ENCODE results near the gene MMP25.

Gene MMP25

DNA sequence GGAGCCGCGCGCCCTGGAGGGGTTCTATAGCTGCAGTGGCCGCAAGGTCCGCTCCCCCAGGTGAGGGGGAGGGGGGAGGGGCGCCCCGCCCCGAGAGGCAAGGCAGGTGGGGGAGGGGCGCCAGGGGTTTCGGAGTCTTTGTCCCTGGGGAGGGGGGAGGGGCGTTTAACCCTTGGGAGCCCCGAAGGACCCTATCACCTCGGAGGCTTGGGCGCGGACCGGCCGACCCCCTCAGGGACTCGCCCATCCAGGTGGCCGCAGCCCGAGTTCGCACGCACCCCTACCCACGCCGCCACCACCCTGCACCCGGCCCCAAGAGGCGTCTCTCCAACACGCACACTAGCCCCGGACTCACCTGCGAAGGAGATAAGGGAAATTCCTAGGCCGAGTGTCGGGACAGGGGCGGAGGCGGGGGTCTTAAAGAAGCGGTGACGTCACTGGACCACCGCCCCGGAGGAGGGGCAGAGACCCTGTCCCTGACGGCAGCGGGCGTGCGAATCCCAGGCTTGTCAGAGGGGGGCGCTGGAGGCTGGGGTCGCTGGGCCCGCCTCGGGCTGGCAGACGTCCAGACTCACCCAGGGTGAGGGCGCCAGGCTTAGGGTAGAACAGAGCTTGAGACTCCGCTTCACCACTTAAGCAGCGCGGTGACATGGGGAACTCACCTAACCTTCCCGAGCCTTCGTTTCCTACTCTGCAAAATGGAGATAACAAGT, 28.4 kb upstream of the MMP25 start, which contains the start of gene CLDN6:
CLDN6 (minus strand) TSS at position 390 of the 713 bp plus-strand sequence. CDS start 2,162 bp downstream, outside the sequence.
- Histone ChIP-seq H3K4me1 (ENCODE audit: control insufficient read depth in 1 of 2, insufficient read depth in 2 of 2, low read length in 2 of 2) (peaks cover 11 to 26% of the 10 kb centered on the region in 2 donors), H3K4me3 (ENCODE audit: low read depth in 1 of 2, low read length in 2 of 2) (no peak within 1 kb of the TSS), H3K27ac (ENCODE audit: low read length) (no peak within 1 kb of the TSS), H3K9me3 (ENCODE audit: control insufficient read depth in 1 of 2, low read length in 2 of 2) (no peaks in the 10 kb centered on the region), H3K36me3 (ENCODE audit: control insufficient read depth in 1 of 2, insufficient read depth in 2 of 2, low read length in 2 of 2) (peaks cover 3 to 24% of the 10 kb centered on the region in 2 donors), H3K27me3 (ENCODE audit: low read depth, low read length) (peaks cover 18% of the 10 kb centered on the region)

DNA sequence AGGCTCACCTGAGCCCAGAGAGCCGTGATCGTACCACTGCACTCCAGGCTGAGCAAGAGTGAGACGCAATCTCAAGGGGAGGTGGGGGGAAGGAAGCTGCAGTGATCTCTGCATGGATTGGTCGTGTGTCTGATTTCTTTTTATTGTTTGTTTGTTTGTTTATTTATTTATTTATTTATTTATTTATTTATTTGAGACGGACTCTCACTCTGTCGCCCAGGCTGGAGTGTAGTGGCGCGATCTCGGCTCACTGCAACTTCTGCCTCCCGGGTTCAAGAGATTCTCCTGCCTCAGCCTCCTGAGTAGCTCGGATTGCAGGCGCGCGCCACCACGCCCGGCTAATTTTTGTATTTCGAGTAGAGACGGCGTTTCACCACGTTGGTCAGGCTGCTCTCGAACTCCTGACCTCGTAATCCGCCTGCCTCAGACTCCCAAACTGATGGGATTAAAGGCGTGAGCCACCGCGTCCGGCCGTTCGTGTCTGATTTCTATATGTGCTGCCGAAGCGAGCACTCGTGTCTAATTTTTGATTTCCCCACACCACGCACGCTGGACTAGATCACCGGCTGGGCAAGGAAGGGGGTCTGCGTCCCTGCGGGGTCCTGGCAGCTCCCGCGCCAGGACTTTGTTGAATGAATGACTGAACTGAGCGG, 26.6 kb upstream of the MMP25 start:
- H3K27me3 ChIP-seq (ENCODE audit: low read depth, low read length) = peaks cover 14% of the 10 kb centered on the region
- peak overlapping the region; percentile 48 to 81 for H3K4me3 ChIP-seq (ENCODE audit: low read depth in 1 of 2, low read length in 2 of 2)
- H3K9me3 ChIP-seq (ENCODE audit: control insufficient read depth in 1 of 2, low read length in 2 of 2) = no peaks in the 10 kb centered on the region
- H3K36me3 ChIP-seq (ENCODE audit: control insufficient read depth in 1 of 2, insufficient read depth in 2 of 2, low read length in 2 of 2) = peaks cover 3 to 24% of the 10 kb centered on the region in 2 donors
- H3K27ac ChIP-seq (ENCODE audit: low read length) = no peak overlapping the region
- peaks cover 15 to 34% of the 10 kb centered on the region in 2 donors for H3K4me1 ChIP-seq (ENCODE audit: control insufficient read depth in 1 of 2, insufficient read depth in 2 of 2, low read length in 2 of 2)

DNA sequence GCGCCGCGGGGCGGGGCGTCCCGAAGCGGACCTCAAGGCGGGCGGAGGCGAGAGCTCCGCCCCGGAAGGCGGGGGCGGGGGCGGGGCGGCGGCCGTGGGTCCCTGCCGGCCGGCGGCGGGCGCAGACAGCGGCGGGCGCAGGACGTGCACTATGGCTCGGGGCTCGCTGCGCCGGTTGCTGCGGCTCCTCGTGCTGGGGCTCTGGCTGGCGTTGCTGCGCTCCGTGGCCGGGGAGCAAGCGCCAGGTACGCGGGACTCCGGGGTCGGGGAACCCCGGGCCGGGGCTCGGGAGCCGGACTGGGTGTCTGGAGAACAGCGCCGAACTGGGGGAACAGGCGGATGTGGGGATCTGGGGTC, 26.1 kb upstream of the MMP25 start, which contains the start of gene TNFRSF12A:
TNFRSF12A (plus strand) TSS at position 122 of the 357 bp plus-strand sequence; CDS start at position 152, 30 bp downstream.
- H3K27ac ChIP-seq (ENCODE audit: low read length) = peak within 1 kb of the TSS; percentile 95
- peaks cover 3 to 24% of the 10 kb centered on the region in 2 donors for H3K36me3 ChIP-seq (ENCODE audit: control insufficient read depth in 1 of 2, insufficient read depth in 2 of 2, low read length in 2 of 2)
- H3K4me1 ChIP-seq (ENCODE audit: control insufficient read depth in 1 of 2, insufficient read depth in 2 of 2, low read length in 2 of 2) = peaks cover 15 to 34% of the 10 kb centered on the region in 2 donors
- H3K4me3 ChIP-seq (ENCODE audit: low read depth in 1 of 2, low read length in 2 of 2) = peak within 1 kb of the TSS; percentile 81 to 85
- no peaks in the 10 kb centered on the region for H3K9me3 ChIP-seq (ENCODE audit: control insufficient read depth in 1 of 2, low read length in 2 of 2)
- peaks cover 14% of the 10 kb centered on the region for H3K27me3 ChIP-seq (ENCODE audit: low read depth, low read length)

DNA sequence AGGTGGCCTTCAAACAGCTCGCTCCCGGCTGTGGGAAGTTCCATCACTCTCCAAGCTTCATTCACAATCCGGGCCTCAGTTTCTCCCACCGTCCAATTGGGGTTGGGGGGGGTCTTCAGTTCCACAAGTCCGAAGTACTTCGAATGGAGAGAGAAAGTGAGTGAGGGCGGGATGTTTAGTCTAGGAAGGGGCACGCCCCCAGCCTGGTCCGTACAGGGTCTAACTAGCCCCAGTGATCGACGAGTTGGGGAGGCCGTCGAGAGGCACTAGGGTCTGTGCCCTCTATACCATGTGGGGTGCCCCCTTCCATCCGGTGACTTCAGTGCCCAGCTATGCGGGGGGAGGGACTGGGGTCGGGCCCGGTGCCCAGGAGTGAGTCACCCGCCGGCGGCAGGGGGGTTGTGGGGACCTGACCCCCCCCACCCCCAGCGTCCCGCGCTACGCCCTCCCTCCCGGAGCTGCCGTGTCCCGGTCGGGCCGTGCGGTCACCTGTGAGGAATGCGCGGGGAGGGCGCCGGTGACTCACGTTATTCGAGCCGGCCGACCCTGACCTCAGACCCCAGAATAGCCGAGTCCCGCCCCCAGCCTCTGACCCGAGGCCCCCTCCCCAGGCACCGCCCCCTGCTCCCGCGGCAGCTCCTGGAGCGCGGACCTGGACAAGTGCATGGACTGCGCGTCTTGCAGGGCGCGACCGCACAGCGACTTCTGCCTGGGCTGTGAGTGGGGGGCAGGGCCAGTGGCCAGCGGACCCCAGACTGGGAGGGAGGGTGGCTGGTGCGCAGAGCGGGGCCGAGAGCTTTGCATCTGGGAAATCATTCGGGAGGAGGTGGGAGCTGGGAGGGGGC, 25.5 kb upstream of the MMP25 start:
- H3K27me3 ChIP-seq (ENCODE audit: low read depth, low read length) = peaks cover 14% of the 10 kb centered on the region
- peak overlapping the region; percentile 81 to 85 for H3K4me3 ChIP-seq (ENCODE audit: low read depth in 1 of 2, low read length in 2 of 2)
- peak overlapping the region; percentile 95 for H3K27ac ChIP-seq (ENCODE audit: low read length)
- H3K9me3 ChIP-seq (ENCODE audit: control insufficient read depth in 1 of 2, low read length in 2 of 2) = no peaks in the 10 kb centered on the region
- H3K36me3 ChIP-seq (ENCODE audit: control insufficient read depth in 1 of 2, insufficient read depth in 2 of 2, low read length in 2 of 2) = peaks cover 3 to 26% of the 10 kb centered on the region in 2 donors
- H3K4me1 ChIP-seq (ENCODE audit: control insufficient read depth in 1 of 2, insufficient read depth in 2 of 2, low read length in 2 of 2) = peaks cover 15 to 34% of the 10 kb centered on the region in 2 donors

DNA sequence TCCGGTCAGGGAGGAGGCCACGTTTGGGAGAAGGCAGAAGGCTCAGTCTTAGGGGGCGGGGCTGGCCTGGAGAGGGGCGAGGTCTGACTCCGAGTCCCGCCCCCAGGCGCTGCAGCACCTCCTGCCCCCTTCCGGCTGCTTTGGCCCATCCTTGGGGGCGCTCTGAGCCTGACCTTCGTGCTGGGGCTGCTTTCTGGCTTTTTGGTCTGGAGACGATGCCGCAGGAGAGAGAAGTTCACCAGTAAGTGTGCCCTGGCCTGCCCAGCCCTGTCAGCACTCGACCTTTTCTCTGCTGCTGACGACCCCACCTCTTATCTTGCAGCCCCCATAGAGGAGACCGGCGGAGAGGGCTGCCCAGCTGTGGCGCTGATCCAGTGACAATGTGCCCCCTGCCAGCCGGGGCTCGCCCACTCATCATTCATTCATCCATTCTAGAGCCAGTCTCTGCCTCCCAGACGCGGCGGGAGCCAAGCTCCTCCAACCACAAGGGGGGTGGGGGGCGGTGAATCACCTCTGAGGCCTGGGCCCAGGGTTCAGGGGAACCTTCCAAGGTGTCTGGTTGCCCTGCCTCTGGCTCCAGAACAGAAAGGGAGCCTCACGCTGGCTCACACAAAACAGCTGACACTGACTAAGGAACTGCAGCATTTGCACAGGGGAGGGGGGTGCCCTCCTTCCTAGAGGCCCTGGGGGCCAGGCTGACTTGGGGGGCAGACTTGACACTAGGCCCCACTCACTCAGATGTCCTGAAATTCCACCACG, 24.7 kb upstream of the MMP25 start:
- no peaks in the 10 kb centered on the region for H3K9me3 ChIP-seq (ENCODE audit: control insufficient read depth in 1 of 2, low read length in 2 of 2)
- H3K4me3 ChIP-seq (ENCODE audit: low read depth in 1 of 2, low read length in 2 of 2) = peak overlapping the region; percentile 63 to 81
- peak overlapping the region; percentile 95 for H3K27ac ChIP-seq (ENCODE audit: low read length)
- H3K36me3 ChIP-seq (ENCODE audit: control insufficient read depth in 1 of 2, insufficient read depth in 2 of 2, low read length in 2 of 2) = peaks cover 11 to 30% of the 10 kb centered on the region in 2 donors
- H3K4me1 ChIP-seq (ENCODE audit: control insufficient read depth in 1 of 2, insufficient read depth in 2 of 2, low read length in 2 of 2) = peaks cover 15 to 34% of the 10 kb centered on the region in 2 donors
- H3K27me3 ChIP-seq (ENCODE audit: low read depth, low read length) = peaks cover 14% of the 10 kb centered on the region

DNA sequence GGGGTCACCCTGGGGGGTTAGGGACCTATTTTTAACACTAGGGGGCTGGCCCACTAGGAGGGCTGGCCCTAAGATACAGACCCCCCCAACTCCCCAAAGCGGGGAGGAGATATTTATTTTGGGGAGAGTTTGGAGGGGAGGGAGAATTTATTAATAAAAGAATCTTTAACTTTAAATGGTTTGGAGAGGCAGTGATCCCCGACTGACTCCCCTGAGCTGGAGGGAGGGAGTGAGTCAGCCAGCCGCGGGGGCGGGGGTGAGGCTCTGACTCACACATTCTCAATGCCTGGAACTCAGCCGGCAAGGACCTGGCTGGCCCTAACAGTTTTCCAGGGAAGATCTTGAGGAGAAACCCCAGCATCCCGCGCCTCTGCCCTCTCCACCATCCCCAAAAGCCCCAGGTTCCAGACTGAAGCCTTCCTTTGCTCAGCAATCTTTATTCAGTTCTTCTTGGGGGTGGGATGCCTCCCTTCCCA, 24.1 kb upstream of the MMP25 start:
- Histone ChIP-seq H3K27ac (ENCODE audit: low read length) (peak overlapping the region; percentile 95), H3K4me3 (ENCODE audit: low read depth in 1 of 2, low read length in 2 of 2) (peak overlapping the region; percentile 69 to 81), H3K36me3 (ENCODE audit: control insufficient read depth in 1 of 2, insufficient read depth in 2 of 2, low read length in 2 of 2) (peaks cover 15 to 35% of the 10 kb centered on the region in 2 donors), H3K27me3 (ENCODE audit: low read depth, low read length) (peaks cover 12% of the 10 kb centered on the region), H3K4me1 (ENCODE audit: control insufficient read depth in 1 of 2, insufficient read depth in 2 of 2, low read length in 2 of 2) (peaks cover 15 to 34% of the 10 kb centered on the region in 2 donors), H3K9me3 (ENCODE audit: control insufficient read depth in 1 of 2, low read length in 2 of 2) (no peaks in the 10 kb centered on the region)

DNA sequence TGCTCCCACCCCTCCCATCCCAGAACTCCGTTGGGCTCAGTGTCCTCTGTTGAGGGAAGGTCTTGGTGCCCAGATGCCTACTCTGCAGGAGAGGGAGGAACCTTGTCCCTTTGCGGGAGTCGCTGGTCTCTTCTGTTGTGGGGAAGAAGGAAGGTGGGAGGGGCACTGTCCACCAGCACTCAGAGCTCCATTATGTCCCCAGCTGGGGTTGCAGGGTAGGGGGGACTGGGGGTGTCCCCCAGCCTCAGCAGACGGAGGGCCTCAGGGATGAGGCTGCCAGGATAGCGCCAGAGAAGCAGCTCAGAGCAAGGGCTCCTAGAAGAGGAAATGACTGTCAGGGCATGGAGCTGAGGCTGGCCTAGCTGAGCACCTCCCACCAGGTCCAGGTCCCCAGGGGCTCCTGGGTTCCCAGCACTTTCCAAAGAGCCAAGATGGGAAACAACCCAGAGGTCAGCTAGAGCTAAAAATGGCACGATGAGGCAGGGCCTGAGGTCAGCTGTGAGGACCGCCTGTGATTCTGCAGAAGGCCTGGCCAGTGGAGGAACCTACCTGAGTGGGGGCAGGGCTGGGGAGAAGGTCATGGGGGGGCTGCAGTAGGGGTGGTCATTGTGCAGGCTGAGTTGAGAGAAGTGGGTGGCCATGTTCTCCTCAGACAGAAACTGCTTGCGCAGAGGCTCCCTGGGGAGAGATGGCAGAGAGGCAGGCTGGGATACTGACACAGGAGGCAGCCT, 23.5 kb upstream of the MMP25 start:
- Histone ChIP-seq H3K4me3 (ENCODE audit: low read depth in 1 of 2, low read length in 2 of 2) (peak overlapping the region; percentile 69 to 81), H3K4me1 (ENCODE audit: control insufficient read depth in 1 of 2, insufficient read depth in 2 of 2, low read length in 2 of 2) (peaks cover 15 to 31% of the 10 kb centered on the region in 2 donors), H3K27ac (ENCODE audit: low read length) (peak overlapping the region; percentile 95), H3K9me3 (ENCODE audit: control insufficient read depth in 1 of 2, low read length in 2 of 2) (no peaks in the 10 kb centered on the region), H3K36me3 (ENCODE audit: control insufficient read depth in 1 of 2, insufficient read depth in 2 of 2, low read length in 2 of 2) (peaks cover 15 to 38% of the 10 kb centered on the region in 2 donors), H3K27me3 (ENCODE audit: low read depth, low read length) (peaks cover 6% of the 10 kb centered on the region)

DNA sequence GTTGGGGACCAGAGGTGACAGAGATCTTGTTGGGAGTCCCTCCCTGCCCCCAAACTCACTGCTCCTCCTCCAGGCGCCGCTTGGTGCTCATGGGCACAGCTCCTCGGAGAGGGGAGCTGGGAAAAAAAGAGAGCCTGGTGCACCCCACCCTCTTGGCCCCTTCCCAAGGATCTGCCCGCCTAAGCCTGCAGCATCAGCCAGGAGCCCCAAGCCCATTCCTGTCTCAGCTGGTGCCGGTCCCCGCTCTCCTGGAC, 23.0 kb upstream of the MMP25 start:
- H3K4me3 ChIP-seq (ENCODE audit: low read depth in 1 of 2, low read length in 2 of 2) = peak overlapping the region; percentile 69 to 81
- no peaks in the 10 kb centered on the region for H3K9me3 ChIP-seq (ENCODE audit: control insufficient read depth in 1 of 2, low read length in 2 of 2)
- H3K4me1 ChIP-seq (ENCODE audit: control insufficient read depth in 1 of 2, insufficient read depth in 2 of 2, low read length in 2 of 2) = peaks cover 15 to 31% of the 10 kb centered on the region in 2 donors
- H3K27me3 ChIP-seq (ENCODE audit: low read depth, low read length) = peaks cover 1% of the 10 kb centered on the region
- peaks cover 15 to 38% of the 10 kb centered on the region in 2 donors for H3K36me3 ChIP-seq (ENCODE audit: control insufficient read depth in 1 of 2, insufficient read depth in 2 of 2, low read length in 2 of 2)
- peak overlapping the region; percentile 95 for H3K27ac ChIP-seq (ENCODE audit: low read length)

DNA sequence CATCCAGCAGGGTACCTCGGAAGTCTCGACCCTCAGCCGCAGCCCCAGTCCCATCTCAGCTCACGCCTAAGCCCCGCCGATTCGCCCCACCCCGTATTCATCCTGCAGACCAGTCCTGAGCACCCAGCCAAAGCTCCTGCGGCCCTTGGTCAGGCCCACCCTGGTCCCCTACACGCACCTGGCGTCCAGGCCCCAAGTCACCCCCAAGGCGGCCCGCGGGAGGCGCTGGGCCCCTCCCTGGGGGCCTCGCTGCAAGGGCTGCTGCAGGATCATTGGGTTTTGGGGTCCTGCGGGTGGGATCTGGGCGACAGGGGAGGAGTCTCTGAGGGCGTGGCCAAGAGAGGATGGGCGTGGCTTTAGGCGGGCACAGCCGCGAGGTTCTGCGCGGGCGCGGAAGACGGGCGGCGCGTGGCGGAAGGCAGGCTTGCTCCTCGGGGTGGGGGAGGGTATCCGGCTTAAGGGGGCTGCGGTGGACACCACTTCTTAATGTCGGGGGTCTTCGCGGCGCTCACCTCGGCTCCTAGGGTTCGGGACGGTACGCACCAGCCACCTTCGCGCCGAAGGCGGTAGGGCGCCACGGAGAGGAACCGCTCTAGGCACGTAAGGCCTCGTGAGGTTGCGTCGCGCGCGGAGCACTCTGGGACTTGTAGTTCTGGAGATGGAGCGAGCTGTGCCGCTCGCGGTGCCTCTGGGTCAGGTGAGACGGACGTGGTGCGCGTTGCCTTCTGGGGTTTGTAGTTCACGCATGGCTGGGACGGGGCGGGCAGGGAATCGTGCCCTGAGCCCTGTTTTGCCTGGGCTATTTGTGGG, 22.5 kb upstream of the MMP25 start, which contains the start of the genes HCFC1R1 and THOC6:
HCFC1R1 (minus strand) TSS at position 274 of the 810 bp plus-strand sequence; CDS start at position 273, 1 bp downstream.
THOC6 (plus strand) TSS at position 367 of the 810 bp plus-strand sequence; CDS start at position 659, 292 bp downstream.
- H3K4me1 ChIP-seq (ENCODE audit: control insufficient read depth in 1 of 2, insufficient read depth in 2 of 2, low read length in 2 of 2) = peaks cover 15 to 36% of the 10 kb centered on the region in 2 donors
- H3K36me3 ChIP-seq (ENCODE audit: control insufficient read depth in 1 of 2, insufficient read depth in 2 of 2, low read length in 2 of 2) = peaks cover 15 to 38% of the 10 kb centered on the region in 2 donors
- peaks cover 2% of the 10 kb centered on the region for H3K27me3 ChIP-seq (ENCODE audit: low read depth, low read length)
- H3K27ac ChIP-seq (ENCODE audit: low read length) = peak within 1 kb of the TSS; percentile 95
- peak within 1 kb of the TSS; percentile 69 to 81 for H3K4me3 ChIP-seq (ENCODE audit: low read depth in 1 of 2, low read length in 2 of 2)
- no peaks in the 10 kb centered on the region for H3K9me3 ChIP-seq (ENCODE audit: control insufficient read depth in 1 of 2, low read length in 2 of 2)

All from muscle layer of duodenum (tissue), 2 donors.